ENCODE data around the gene TRIM45. TPM values are rescaled to one million over a fixed set of nuclear protein-coding genes. Genes with fewer than 3 reads are reported as not detected.
A peak's percentile ranks its signal among the peaks of the same experiment; 100 is the strongest.

The TRIM45 gene
- total RNA-seq, 1 experiment from 2014 or later, result 5.1 TPM

GRCh38 chr1:117124661-117125060, 3.1 kb upstream of the TRIM45 start:
- Histone ChIP-seq H3K4me3 (ENCODE audit: low read depth, low read length) (no peak overlapping the region), H3K27me3 (replicated peaks; ENCODE audit: control insufficient read depth, insufficient read depth, low read length) (no peaks in the 10 kb centered on the region), H3K9me3 (no peaks in the 10 kb centered on the region), H3K4me1 (0 out of 2 replicates have a peak, but pooled peaks cover 5% of the 10 kb centered on the region), H3K36me3 (ENCODE audit: control insufficient read depth, insufficient read depth, low read length) (no peaks in the 10 kb centered on the region)
- intact Hi-C loops (cut with micrococcal nuclease; ENCODE audit: unreplicated experiment), result no loop called here
- DNase-seq, result no peak
- ChIA-PET POLR2A (no interaction called here), CTCF (no interaction called here)
- H3K36me3 Mint-ChIP-seq (ENCODE audit: insufficient read depth, unreplicated experiment), result no peaks in the 10 kb centered on the region
- TF ChIP-seq, protein P1, sequence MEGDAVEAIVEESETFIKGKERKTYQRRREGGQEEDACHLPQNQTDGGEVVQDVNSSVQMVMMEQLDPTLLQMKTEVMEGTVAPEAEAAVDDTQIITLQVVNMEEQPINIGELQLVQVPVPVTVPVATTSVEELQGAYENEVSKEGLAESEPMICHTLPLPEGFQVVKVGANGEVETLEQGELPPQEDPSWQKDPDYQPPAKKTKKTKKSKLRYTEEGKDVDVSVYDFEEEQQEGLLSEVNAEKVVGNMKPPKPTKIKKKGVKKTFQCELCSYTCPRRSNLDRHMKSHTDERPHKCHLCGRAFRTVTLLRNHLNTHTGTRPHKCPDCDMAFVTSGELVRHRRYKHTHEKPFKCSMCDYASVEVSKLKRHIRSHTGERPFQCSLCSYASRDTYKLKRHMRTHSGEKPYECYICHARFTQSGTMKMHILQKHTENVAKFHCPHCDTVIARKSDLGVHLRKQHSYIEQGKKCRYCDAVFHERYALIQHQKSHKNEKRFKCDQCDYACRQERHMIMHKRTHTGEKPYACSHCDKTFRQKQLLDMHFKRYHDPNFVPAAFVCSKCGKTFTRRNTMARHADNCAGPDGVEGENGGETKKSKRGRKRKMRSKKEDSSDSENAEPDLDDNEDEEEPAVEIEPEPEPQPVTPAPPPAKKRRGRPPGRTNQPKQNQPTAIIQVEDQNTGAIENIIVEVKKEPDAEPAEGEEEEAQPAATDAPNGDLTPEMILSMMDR (IDR thresholded peaks at IDR 0.05; ENCODE audit: insufficient read depth in 1 of 2, low read depth in 1 of 2, low read length in 1 of 2, severe bottlenecking in 1 of 2, unreplicated experiment in 1 of 2), result no peak
- no peaks in the 10 kb centered on the region for H3K27me3 Mint-ChIP-seq (ENCODE audit: insufficient read depth, unreplicated experiment)
- no peaks in the 10 kb centered on the region for H3K9me3 Mint-ChIP-seq (ENCODE audit: unreplicated experiment)
- peaks cover 24% of the 10 kb centered on the region for H3K4me1 Mint-ChIP-seq (ENCODE audit: low read depth, unreplicated experiment)
- H3K27ac Mint-ChIP-seq (ENCODE audit: unreplicated experiment), result no peak overlapping the region
- BruUV-seq (replicated peaks), result no TSS peak
- H3K4me3 Mint-ChIP-seq (ENCODE audit: unreplicated experiment), result no peak overlapping the region

DNA sequence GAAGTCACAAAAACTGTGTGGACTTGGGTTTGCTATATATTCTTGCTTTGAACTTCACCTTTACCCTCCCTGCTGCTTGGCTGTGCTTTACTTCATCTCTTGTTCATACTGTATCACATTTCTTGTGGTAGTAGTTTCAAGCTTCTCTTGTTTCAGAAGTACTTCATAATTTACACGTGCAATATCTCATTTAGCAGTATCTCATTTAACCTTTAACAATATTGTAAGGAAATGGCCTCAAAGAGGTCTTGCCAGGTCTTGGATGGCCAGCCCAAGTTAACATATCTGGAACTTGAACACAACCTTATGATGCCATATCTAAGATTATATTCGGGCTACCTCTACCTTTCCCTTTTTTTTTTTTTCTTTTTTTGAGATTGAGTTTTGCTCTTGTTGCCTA, 1.7 kb upstream of the TRIM45 start:
- Mint-ChIP-seq H3K9me3 (ENCODE audit: unreplicated experiment) (no peaks in the 10 kb centered on the region), H3K4me1 (ENCODE audit: low read depth, unreplicated experiment) (peaks cover 21% of the 10 kb centered on the region), H3K27ac (ENCODE audit: unreplicated experiment) (no peak overlapping the region), H3K27me3 (ENCODE audit: insufficient read depth, unreplicated experiment) (no peaks in the 10 kb centered on the region), H3K4me3 (ENCODE audit: unreplicated experiment) (no peak overlapping the region), H3K36me3 (ENCODE audit: insufficient read depth, unreplicated experiment) (no peaks in the 10 kb centered on the region)
- TF ChIP-seq, protein P1 (IDR thresholded peaks at IDR 0.05; ENCODE audit: insufficient read depth in 1 of 2, low read depth in 1 of 2, low read length in 1 of 2, severe bottlenecking in 1 of 2, unreplicated experiment in 1 of 2), result no peak
- POLR2A ChIA-PET, result no interaction called here
- BruUV-seq (replicated peaks), result no TSS peak
- CTCF ChIA-PET, result interaction anchor here (3.4 kb wide), 1 partner anchor 161 kb away, joined by 23 read pairs; no protein-coding TSS in a partner anchor
- Histone ChIP-seq H3K9me3 (no peaks in the 10 kb centered on the region), H3K4me1 (0 out of 2 replicates have a peak, but pooled peaks cover 5% of the 10 kb centered on the region), H3K27me3 (replicated peaks; ENCODE audit: control insufficient read depth, insufficient read depth, low read length) (no peaks in the 10 kb centered on the region), H3K4me3 (ENCODE audit: low read depth, low read length) (no peak overlapping the region), H3K36me3 (ENCODE audit: control insufficient read depth, insufficient read depth, low read length) (no peaks in the 10 kb centered on the region)
- DNase-seq, result no peak
- intact Hi-C loops (cut with micrococcal nuclease; ENCODE audit: unreplicated experiment), result no loop called here

DNA sequence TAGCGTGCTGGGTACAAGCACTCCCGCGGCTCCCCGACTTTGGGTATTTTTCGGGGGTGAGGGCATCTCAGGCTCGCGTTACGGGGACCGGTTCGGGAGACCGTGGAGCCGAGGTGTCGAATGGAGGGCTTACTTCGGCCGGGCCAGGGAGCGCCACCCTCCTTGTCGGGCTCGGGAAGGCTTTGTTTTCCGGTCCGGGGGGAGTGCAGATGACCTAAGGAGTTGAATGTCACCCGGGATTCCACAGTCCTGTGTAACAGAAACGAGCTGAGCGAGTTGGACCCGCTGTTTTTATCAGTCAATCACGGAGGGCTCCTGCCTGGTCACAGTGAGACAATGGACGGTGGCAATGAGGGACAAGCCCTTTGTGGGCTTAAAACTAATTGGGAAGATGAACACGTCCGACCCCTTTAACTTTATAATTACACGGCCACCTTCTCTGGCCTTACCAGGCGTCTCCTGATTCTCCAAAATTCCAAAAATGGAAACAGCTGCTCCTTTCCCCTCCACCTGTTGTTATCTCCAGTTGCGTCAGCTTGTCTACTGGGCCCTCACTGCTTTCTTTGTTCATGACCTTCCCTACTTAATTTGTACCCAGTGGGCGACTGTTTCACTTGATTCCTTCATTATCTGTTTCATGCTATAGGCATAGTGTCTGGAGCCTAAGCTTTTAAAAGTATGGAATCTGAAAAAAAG, 929 bp upstream of the TRIM45 start:
- Histone ChIP-seq H3K9me3 (no peaks in the 10 kb centered on the region), H3K4me1 (0 out of 2 replicates have a peak, but pooled peaks cover 5% of the 10 kb centered on the region), H3K4me3 (ENCODE audit: low read depth, low read length) (peak overlapping the region; percentile 72), H3K27me3 (replicated peaks; ENCODE audit: control insufficient read depth, insufficient read depth, low read length) (no peaks in the 10 kb centered on the region), H3K36me3 (ENCODE audit: control insufficient read depth, insufficient read depth, low read length) (no peaks in the 10 kb centered on the region)
- Mint-ChIP-seq H3K4me3 (ENCODE audit: unreplicated experiment) (peak overlapping the region; percentile 87), H3K36me3 (ENCODE audit: insufficient read depth, unreplicated experiment) (no peaks in the 10 kb centered on the region), H3K27me3 (ENCODE audit: insufficient read depth, unreplicated experiment) (no peaks in the 10 kb centered on the region), H3K4me1 (ENCODE audit: low read depth, unreplicated experiment) (peaks cover 13% of the 10 kb centered on the region), H3K9me3 (ENCODE audit: unreplicated experiment) (no peaks in the 10 kb centered on the region), H3K27ac (ENCODE audit: unreplicated experiment) (peak overlapping the region; percentile 90)
- intact Hi-C loops (cut with micrococcal nuclease; ENCODE audit: unreplicated experiment), result loop anchor here (1.0 kb wide), 1 partner anchor 162 kb away; no protein-coding TSS in a partner anchor
- DNase-seq, result peak in 1 of 2 experiments; percentile 58
- TSS peak; percentile 82 for BruUV-seq (replicated peaks)
- CTCF ChIA-PET, result interaction anchor here (1.0 to 3.4 kb wide), 4 partner anchors 63 to 164 kb away, joined by 3 to 23 read pairs (median 6); partner anchors contain the start of gene TTF2
- POLR2A ChIA-PET, result interaction anchor here (0.7 kb wide), 2 partner anchors 27 to 162 kb away, joined by 3 to 4 read pairs; no protein-coding TSS in a partner anchor
- TF ChIP-seq, protein P1 (IDR thresholded peaks at IDR 0.05; ENCODE audit: insufficient read depth in 1 of 2, low read depth in 1 of 2, low read length in 1 of 2, severe bottlenecking in 1 of 2, unreplicated experiment in 1 of 2), result no peak

Measured in Caco-2 (cell line).